ENCODE results near the gene RASA2.

GRCh38 chr3:141553055-141553454 is 66.2 kb downstream of the RASA2 start:
- TF ChIP-seq CTCF (conservative IDR thresholded peaks at IDR 0.05; ENCODE audit: low read depth in 2 of 2) (no peak), EZH2 (IDR thresholded peaks at IDR 0.05; ENCODE audit: low read depth, unreplicated experiment) (no peak), NANOG (IDR thresholded peaks at IDR 0.05; ENCODE audit: borderline replicate concordance) (no peak), EZH2phosphoT487 (IDR thresholded peaks at IDR 0.05; ENCODE audit: unreplicated experiment) (no peak)

All from GM23338 (cell line).